Measurements from ENCODE around the gene PWWP2A. TPM values are rescaled to one million over a fixed set of nuclear protein-coding genes. Genes with fewer than 3 reads are reported as not detected.

PWWP2A gene
- total RNA-seq, 1 donor from 2014 or later, result 9.9 TPM

- Histone ChIP-seq H3K27me3 (ENCODE audit: low read depth) (no peaks in the 10 kb centered on the region), H3K9me3 (replicated peaks) (no peaks in the 10 kb centered on the region), H3K4me1 (peaks cover 15% of the 10 kb centered on the region), H3K4me3 (no peak overlapping the region), H3K27ac (replicated peaks) (no peak overlapping the region), H3K36me3 (peaks cover 64% of the 10 kb centered on the region)
- DNase-seq, result no peak
- intact Hi-C loops (cut with micrococcal nuclease), result no loop called here
- TF ChIP-seq, protein P1, sequence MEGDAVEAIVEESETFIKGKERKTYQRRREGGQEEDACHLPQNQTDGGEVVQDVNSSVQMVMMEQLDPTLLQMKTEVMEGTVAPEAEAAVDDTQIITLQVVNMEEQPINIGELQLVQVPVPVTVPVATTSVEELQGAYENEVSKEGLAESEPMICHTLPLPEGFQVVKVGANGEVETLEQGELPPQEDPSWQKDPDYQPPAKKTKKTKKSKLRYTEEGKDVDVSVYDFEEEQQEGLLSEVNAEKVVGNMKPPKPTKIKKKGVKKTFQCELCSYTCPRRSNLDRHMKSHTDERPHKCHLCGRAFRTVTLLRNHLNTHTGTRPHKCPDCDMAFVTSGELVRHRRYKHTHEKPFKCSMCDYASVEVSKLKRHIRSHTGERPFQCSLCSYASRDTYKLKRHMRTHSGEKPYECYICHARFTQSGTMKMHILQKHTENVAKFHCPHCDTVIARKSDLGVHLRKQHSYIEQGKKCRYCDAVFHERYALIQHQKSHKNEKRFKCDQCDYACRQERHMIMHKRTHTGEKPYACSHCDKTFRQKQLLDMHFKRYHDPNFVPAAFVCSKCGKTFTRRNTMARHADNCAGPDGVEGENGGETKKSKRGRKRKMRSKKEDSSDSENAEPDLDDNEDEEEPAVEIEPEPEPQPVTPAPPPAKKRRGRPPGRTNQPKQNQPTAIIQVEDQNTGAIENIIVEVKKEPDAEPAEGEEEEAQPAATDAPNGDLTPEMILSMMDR (IDR thresholded peaks at IDR 0.05; ENCODE audit: borderline replicate concordance), result no peak
Measured at GRCh38 chr5:160060001-160060400, 59.2 kb downstream of the PWWP2A start.

DNA sequence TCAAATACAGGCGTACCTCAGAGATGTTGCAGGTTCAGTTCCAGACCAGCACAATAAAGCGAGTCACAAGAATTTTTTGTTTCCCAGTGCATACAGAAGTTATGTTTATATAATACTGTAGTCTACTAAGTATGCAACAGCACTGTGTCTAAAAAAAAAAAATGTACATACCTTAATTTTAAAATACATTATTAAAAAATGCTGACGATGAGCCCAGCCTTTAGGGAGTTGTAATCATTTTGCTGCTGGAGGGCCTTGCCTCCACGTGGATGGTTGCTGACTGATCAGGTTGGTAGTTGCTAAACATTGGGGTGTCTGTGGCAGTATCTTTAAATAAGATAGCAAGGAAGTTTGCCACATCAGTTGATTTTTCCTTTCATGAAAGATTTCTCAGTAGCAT, 62.0 kb downstream of the PWWP2A start:
- H3K36me3 ChIP-seq, result peaks cover 81% of the 10 kb centered on the region
- TF ChIP-seq, protein P1 (IDR thresholded peaks at IDR 0.05; ENCODE audit: borderline replicate concordance), result no peak
- no peaks in the 10 kb centered on the region for H3K9me3 ChIP-seq (replicated peaks)
- intact Hi-C loops (cut with micrococcal nuclease), result no loop called here
- no peak for DNase-seq
- no peak overlapping the region for H3K27ac ChIP-seq (replicated peaks)
- no peaks in the 10 kb centered on the region for H3K27me3 ChIP-seq (ENCODE audit: low read depth)
- H3K4me1 ChIP-seq, result peaks cover 8% of the 10 kb centered on the region
- no peak overlapping the region for H3K4me3 ChIP-seq

GRCh38 chr5:160054831-160055230, 64.4 kb downstream of the PWWP2A start:
- Histone ChIP-seq H3K27me3 (ENCODE audit: low read depth) (no peaks in the 10 kb centered on the region), H3K4me3 (no peak overlapping the region), H3K4me1 (no peaks in the 10 kb centered on the region), H3K9me3 (replicated peaks) (no peaks in the 10 kb centered on the region), H3K27ac (replicated peaks) (no peak overlapping the region), H3K36me3 (peaks cover 87% of the 10 kb centered on the region)
- intact Hi-C loops (cut with micrococcal nuclease), result no loop called here
- DNase-seq, result no peak
- TF ChIP-seq, protein P1 (IDR thresholded peaks at IDR 0.05; ENCODE audit: borderline replicate concordance), result no peak

DNA sequence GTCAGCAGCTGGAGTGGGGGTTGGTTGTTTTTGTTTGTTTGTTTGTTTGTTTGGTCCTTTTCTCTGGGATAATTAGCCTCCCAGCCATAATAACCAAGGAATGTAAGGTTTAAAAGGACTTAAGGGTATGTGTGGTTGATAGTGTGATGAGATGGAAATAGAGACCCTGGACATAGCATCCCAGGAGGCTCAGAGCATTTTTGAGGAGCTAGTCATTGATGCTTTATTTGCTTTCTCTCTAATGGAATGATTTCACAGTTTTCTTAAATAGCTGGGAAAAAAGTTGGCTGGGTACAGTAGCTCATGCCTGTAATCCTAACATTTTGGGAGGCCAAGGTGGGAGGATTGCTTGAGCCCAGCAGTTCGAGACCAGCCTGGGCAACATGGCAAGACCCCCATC, 65.2 kb downstream of the PWWP2A start:
- intact Hi-C loops (cut with micrococcal nuclease), result no loop called here
- Histone ChIP-seq H3K4me3 (no peak overlapping the region), H3K27me3 (ENCODE audit: low read depth) (no peaks in the 10 kb centered on the region), H3K9me3 (replicated peaks) (no peaks in the 10 kb centered on the region), H3K4me1 (no peaks in the 10 kb centered on the region), H3K27ac (replicated peaks) (no peak overlapping the region), H3K36me3 (peaks cover 94% of the 10 kb centered on the region)
- TF ChIP-seq, protein P1 (IDR thresholded peaks at IDR 0.05; ENCODE audit: borderline replicate concordance), result no peak
- DNase-seq, result no peak

DNA sequence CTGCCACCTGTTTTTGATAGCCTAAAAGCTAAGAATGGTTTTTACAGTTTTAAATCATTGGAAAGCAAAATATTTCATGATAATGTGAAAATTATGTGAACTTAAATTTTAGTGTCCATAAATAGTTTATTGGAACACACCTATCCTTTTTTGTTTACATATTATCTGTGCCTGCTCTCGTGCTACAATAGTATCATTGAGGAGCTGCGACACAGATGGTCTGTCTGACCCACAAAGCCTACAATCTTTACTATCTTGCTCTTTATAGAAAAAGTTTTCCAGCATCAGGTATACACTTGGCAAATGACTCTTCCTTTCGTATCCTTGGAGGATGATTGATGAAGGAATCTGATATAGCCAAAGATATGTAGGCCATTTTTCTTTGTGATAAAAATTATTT, 70.2 kb downstream of the PWWP2A start:
- Histone ChIP-seq H3K4me1 (peaks cover 22% of the 10 kb centered on the region), H3K4me3 (no peak overlapping the region), H3K9me3 (replicated peaks) (no peaks in the 10 kb centered on the region), H3K27ac (replicated peaks) (no peak overlapping the region), H3K27me3 (ENCODE audit: low read depth) (no peaks in the 10 kb centered on the region), H3K36me3 (peaks cover 81% of the 10 kb centered on the region)
- intact Hi-C loops (cut with micrococcal nuclease), result no loop called here
- DNase-seq, result no peak
- TF ChIP-seq, protein P1 (IDR thresholded peaks at IDR 0.05; ENCODE audit: borderline replicate concordance), result no peak

DNA sequence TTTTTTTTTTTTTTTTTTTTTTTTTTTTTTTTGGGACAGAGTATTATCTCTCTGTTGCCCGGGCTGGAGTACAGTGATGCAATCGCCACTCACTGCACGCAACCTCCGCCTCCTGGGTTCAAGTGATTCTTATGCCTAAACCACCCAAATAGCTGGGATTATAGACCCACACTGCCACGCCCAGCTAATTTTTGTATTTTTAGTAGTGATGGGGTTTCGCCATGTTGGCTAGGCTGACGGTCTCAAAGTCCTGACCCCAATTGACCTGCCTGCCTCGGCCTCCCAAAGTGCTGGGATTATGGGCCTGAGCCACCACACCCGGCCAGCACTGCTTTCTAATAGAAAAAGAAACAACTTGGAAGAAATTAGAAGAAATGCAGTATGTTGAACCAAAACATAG, 71.1 kb downstream of the PWWP2A start:
- DNase-seq, result no peak
- no peaks in the 10 kb centered on the region for H3K27me3 ChIP-seq (ENCODE audit: low read depth)
- H3K27ac ChIP-seq (replicated peaks), result no peak overlapping the region
- peaks cover 22% of the 10 kb centered on the region for H3K4me1 ChIP-seq
- H3K36me3 ChIP-seq, result peaks cover 81% of the 10 kb centered on the region
- TF ChIP-seq, protein P1 (IDR thresholded peaks at IDR 0.05; ENCODE audit: borderline replicate concordance), result no peak
- intact Hi-C loops (cut with micrococcal nuclease), result no loop called here
- no peak overlapping the region for H3K4me3 ChIP-seq
- H3K9me3 ChIP-seq (replicated peaks), result no peaks in the 10 kb centered on the region

Data from left ventricle myocardium inferior (tissue), 1 donor.